ENCODE results near the gene PGF.

GRCh38 chr14:74908861-74909341, 46.5 kb downstream of the PGF start:
- TF ChIP-seq EZH2 (IDR thresholded peaks at IDR 0.05; ENCODE audit: low read length), result no peak
- TF ChIP-seq, protein P1, sequence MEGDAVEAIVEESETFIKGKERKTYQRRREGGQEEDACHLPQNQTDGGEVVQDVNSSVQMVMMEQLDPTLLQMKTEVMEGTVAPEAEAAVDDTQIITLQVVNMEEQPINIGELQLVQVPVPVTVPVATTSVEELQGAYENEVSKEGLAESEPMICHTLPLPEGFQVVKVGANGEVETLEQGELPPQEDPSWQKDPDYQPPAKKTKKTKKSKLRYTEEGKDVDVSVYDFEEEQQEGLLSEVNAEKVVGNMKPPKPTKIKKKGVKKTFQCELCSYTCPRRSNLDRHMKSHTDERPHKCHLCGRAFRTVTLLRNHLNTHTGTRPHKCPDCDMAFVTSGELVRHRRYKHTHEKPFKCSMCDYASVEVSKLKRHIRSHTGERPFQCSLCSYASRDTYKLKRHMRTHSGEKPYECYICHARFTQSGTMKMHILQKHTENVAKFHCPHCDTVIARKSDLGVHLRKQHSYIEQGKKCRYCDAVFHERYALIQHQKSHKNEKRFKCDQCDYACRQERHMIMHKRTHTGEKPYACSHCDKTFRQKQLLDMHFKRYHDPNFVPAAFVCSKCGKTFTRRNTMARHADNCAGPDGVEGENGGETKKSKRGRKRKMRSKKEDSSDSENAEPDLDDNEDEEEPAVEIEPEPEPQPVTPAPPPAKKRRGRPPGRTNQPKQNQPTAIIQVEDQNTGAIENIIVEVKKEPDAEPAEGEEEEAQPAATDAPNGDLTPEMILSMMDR (optimal IDR thresholded peaks at IDR 0.05 in 1 of 3, IDR thresholded peaks at IDR 0.05 in 1 of 3, conservative IDR thresholded peaks at IDR 0.05 in 1 of 3; ENCODE audit: extremely low read depth in 1 of 3, insufficient read depth in 2 of 3, low read length in 3 of 3), result no peak

All from keratinocyte (primary cell).